GM12878 (cell line): ENCODE results near the gene ANGPTL5. TPM values are rescaled to one million over a fixed set of nuclear protein-coding genes. Genes with fewer than 3 reads are reported as not detected.

ENCODE experiments used
- ATAC-seq: fragments of 200-7000 bp; cut with Tn5 transposase; 3 replicates; pipeline ENCODE4 v1.9.1; 2020; ENCODE audit warnings: mild to moderate bottlenecking, moderate library complexity
- BruUV-seq: library from RNA; stranded (reverse); fragments of 400-500 nt; replicated peaks from 2 replicates; lab custom pipeline; 2021; lab: Mats Ljungman, UMichigan
- CTCF ChIA-PET: fragments of 300-600 bp; sonication (Branson Sonifier 250); formaldehyde crosslinking; extraction: SDS; loops from one replicate; lab custom pipeline; 2021; ENCODE audit warnings: inconsistent platforms; lab: Yijun Ruan, JAX
- POLR2A ChIA-PET: fragments of 350-600 bp; formaldehyde crosslinking; extraction: SDS; loops from one replicate; lab custom pipeline; 2021; ENCODE audit warnings: inconsistent platforms; lab: Charles Lee
- RAD21 ChIA-PET: fragments of 300-600 bp; sonication (Branson Sonifier 250); formaldehyde crosslinking; loops from one replicate; lab custom pipeline; 2023; ENCODE audit warnings: antibody characterized with exemption; ENCODE audit not compliant: unreplicated experiment; lab: Charles Lee
- SMC1A ChIA-PET: fragments of 300-600 bp; sonication (Branson Sonifier 250); formaldehyde crosslinking; loops from one replicate; lab custom pipeline; 2023; ENCODE audit not compliant: unreplicated experiment, uncharacterized antibody; lab: Charles Lee
- DNase-seq: peaks from one replicate; pipeline ENCODE4 v3.0.0-alpha.2; 2011; ENCODE audit warnings: low read depth, low spot score
- FAIRE-seq: peaks from 3 replicates; lab custom pipeline; 2011; peaks lifted over from hg19 to GRCh38; lab: Jason Lieb, UNC
- H2AFZ ChIP-seq: 2 replicates; pipeline ENCODE4 v1.6.0; 2011; ENCODE audit warnings: low read depth, low read length, control low read depth; ENCODE audit not compliant: control insufficient read depth
- H3K27ac ChIP-seq: 2 replicates; pipeline ENCODE4 v1.5.1; 2011; ENCODE audit warnings: control low read depth; ENCODE audit not compliant: control insufficient read depth, insufficient read depth
- H3K27me3 ChIP-seq, 2 experiments: replicated peaks in 1 of 2; 2 replicates each; pipeline versions ENCODE4 v1.6.0 to v1.6.1; 2011; ENCODE audit warnings: low read length in 1 of 2; ENCODE audit not compliant: control insufficient read depth in 2 of 2, insufficient read depth in 2 of 2
- H3K36me3 ChIP-seq, 2 experiments: 2 replicates each; pipeline ENCODE4 v1.5.1; 2011; ENCODE audit warnings: low read length in 1 of 2; ENCODE audit not compliant: control insufficient read depth in 2 of 2, insufficient read depth in 2 of 2
- H3K4me1 ChIP-seq: 2 replicates; pipeline ENCODE4 v1.6.1; 2011; ENCODE audit warnings: mild to moderate bottlenecking, low read length, moderate library complexity, mixed read lengths; ENCODE audit not compliant: control insufficient read depth, insufficient read depth
- H3K4me2 ChIP-seq: 2 replicates; pipeline ENCODE4 v1.6.0; 2011; ENCODE audit warnings: control low read depth; ENCODE audit not compliant: control insufficient read depth, insufficient read depth
- H3K4me3 ChIP-seq: fragments of 200-600 bp; sonication (generic); 2 replicates; pipeline ENCODE4 v1.5.1; 2016
- H3K79me2 ChIP-seq: 2 replicates; pipeline ENCODE4 v1.6.0; 2011; ENCODE audit warnings: low read length; ENCODE audit not compliant: control insufficient read depth, insufficient read depth
- H3K9ac ChIP-seq: 2 replicates; pipeline ENCODE4 v1.8.0; 2011; ENCODE audit warnings: low read length, control low read depth, mixed read lengths; ENCODE audit not compliant: control insufficient read depth, insufficient read depth
- H3K9me3 ChIP-seq: replicated peaks from 3 replicates; pipeline ENCODE4 v1.5.1; 2011; ENCODE audit warnings: mild to moderate bottlenecking, low read length; ENCODE audit not compliant: control insufficient read depth, insufficient read depth
- H4K20me1 ChIP-seq: 2 replicates; pipeline ENCODE4 v1.6.0; 2011; ENCODE audit not compliant: control insufficient read depth, insufficient read depth
- CHD2 ChIP-seq: IDR thresholded peaks from 2 replicates; pipeline ENCODE4 v1.6.1; 2011; ENCODE audit warnings: low read depth, low read length, improper control_type of control experiment, borderline replicate concordance
- EZH2 ChIP-seq: IDR thresholded peaks from 2 replicates; pipeline ENCODE4 v1.6.1; 2012; ENCODE audit warnings: low read depth, mild to moderate bottlenecking, control low read depth, inconsistent platforms, low read length, borderline replicate concordance; ENCODE audit not compliant: control insufficient read depth
- NFYB ChIP-seq: IDR thresholded peaks from 2 replicates; pipeline ENCODE4 v1.6.1; 2011; ENCODE audit warnings: low read depth, mild to moderate bottlenecking, low read length, improper control_type of control experiment, moderate library complexity; ENCODE audit not compliant: insufficient read depth
- SREBF2 ChIP-seq: IDR thresholded peaks from 2 replicates; pipeline ENCODE4 v1.6.1; 2012; ENCODE audit warnings: mild to moderate bottlenecking, low read length
- YY1 ChIP-seq: IDR thresholded peaks from 2 replicates; pipeline ENCODE4 v1.6.1; 2011; ENCODE audit warnings: low read depth, mild to moderate bottlenecking, low read length
- ZBTB4 ChIP-seq: fragments of 450-650 bp; formaldehyde crosslinking; IDR thresholded peaks from 2 replicates; pipeline ENCODE4 v1.4.0; 2022; ENCODE audit warnings: mild to moderate bottlenecking, moderate library complexity
- WGBS: methylation state at CpG from one replicate; pipeline ENCODE4 v1.1.6; 2016; ENCODE audit warnings: low lambda C conversion rate; ENCODE audit not compliant: insufficient replicate concordance, insufficient coverage; ENCODE audit errors: missing lambda C conversion rate; 5-methylcytosine and 5-hydroxymethylcytosine counted together
- in situ Hi-C: fragments of 300-500 bp; cut with MboI; formaldehyde crosslinking; loops from 9 replicates; pipeline ENCODE4 v1.14.3; 2018; ENCODE audit warnings: mixed read lengths
- intact Hi-C: fragments of 100-400 bp; cut with micrococcal nuclease; formaldehyde crosslinking; loops from one replicate; pipeline ENCODE4 v1.14.2; 2022; ENCODE audit not compliant: unreplicated experiment
- polyA plus RNA-seq, 11 experiments: library from polyadenylated mRNA; depleted of rRNA in 4 of 11; unstranded in 6 of 11; stranded (reverse) in 5 of 11; fragments of >200 nt; fragmentation: Nextera tagmentation in 4 of 11; fragmentation: Illumina TruSeq in 1 of 11; extraction: Ambion mirVana in 4 of 11; extraction: Trizol in 1 of 11; gene quantifications; 1 replicate in 1 of 11; 2 replicates in 10 of 11; pipeline versions ENCODE4 v1.2.1 to v1.2.3, GENCODE V29; 2011 to 2016; ENCODE audit warnings: inconsistent platforms in 2 of 11, missing spikeins in 2 of 11, low read depth in 1 of 11
- total RNA-seq, 4 experiments: library from RNA; depleted of rRNA in 3 of 4; stranded (reverse); fragments of >200 nt in 3 of 4; fragmentation: Illumina TruSeq in 1 of 4; extraction: Trizol in 1 of 4; gene quantifications; 2 replicates each; pipeline versions ENCODE4 v1.2.1 to v1.2.3, GENCODE V29; 2013 to 2021

The ANGPTL5 gene
- total and polyA plus RNA-seq, 10 of the 15 experiments (the other 5 are each of a cell fraction or from before 2014, with no cell fraction given) = not detected

DNA sequence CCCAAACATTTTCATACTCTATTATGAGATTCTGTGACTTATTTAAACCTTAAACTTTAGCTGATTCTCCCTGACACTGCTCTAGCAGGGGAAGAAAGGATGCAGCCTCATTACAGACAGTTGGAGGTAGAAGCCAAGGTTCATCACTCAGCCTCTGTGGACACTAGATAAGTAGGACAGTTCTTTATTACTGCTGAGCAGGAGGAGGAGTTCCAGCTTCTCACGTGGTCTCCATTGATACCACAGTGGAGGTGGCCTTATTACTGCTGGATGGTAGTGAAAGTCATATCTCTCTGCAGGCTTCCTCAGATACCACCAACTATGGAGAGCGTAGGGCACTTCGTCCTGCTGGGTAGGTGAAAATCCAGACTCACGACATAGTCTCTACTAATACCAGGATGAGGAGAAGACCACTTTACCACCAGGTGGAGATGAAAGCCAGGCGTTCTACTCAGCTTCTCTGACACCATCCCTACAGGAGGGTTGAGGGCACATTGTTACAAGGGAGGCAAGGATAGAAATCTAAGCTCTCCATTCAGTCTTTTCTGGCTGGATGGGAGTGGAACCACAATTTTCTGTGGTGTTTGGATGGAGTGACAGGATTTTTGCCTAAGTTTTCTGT, 13.1 kb upstream of the ANGPTL5 start:
- Histone ChIP-seq H4K20me1 (no peaks in the 10 kb centered on the region), H3K27ac (no peak overlapping the region), H3K4me1 (no peaks in the 10 kb centered on the region), H3K9me3 (no peaks in the 10 kb centered on the region), H3K4me2 (no peak overlapping the region), H3K36me3 (no peaks in the 10 kb centered on the region), H3K4me3 (no peak overlapping the region), H2AFZ (no peak overlapping the region), H3K9ac (no peak overlapping the region), H3K79me2 (no peaks in the 10 kb centered on the region), H3K27me3 (no peaks in the 10 kb centered on the region)
- 7% methylated on average over 5 of the region's 5 CpGs for WGBS
- in situ Hi-C loops = no loop called here
- ATAC-seq (no peak), DNase-seq (no peak), FAIRE-seq (no peak)
- RAD21 ChIA-PET = no interaction called here
- SMC1A ChIA-PET = no interaction called here
- BruUV-seq = no TSS peak
- intact Hi-C loops = no loop called here
- CTCF ChIA-PET = no interaction called here
- TF ChIP-seq SREBF2 (no peak), CHD2 (no peak), YY1 (no peak), ZBTB4 (CRISPR knock-in tag) (no peak), NFYB (no peak), EZH2 (no peak)
- POLR2A ChIA-PET = interaction anchor here (0.7 kb wide), 1 partner anchor 16 kb away, joined by 3 read pairs; no protein-coding TSS in a partner anchor
